ENCODE results near the gene CAMK2D.

- TF ChIP-seq PPARA (CRISPR knock-in tag; IDR thresholded peaks at IDR 0.05; ENCODE audit: borderline replicate concordance) (no peak), ARNTL (CRISPR knock-in tag; IDR thresholded peaks at IDR 0.05; ENCODE audit: borderline replicate concordance, low read depth) (no peak), ZNF8 (CRISPR knock-in tag; IDR thresholded peaks at IDR 0.05) (no peak), POU6F1 (CRISPR knock-in tag; IDR thresholded peaks at IDR 0.05; ENCODE audit: borderline replicate concordance, low read depth) (no peak), BACH2 (CRISPR knock-in tag; IDR thresholded peaks at IDR 0.05; ENCODE audit: borderline replicate concordance) (no peak), TCF4 (CRISPR knock-in tag; IDR thresholded peaks at IDR 0.05; ENCODE audit: borderline replicate concordance) (no peak), OSR1 (CRISPR knock-in tag; IDR thresholded peaks at IDR 0.05) (no peak)
Measured at GRCh38 chr4:113636877-113637276, 124.7 kb downstream of the CAMK2D start.
